HL-60 (cell line): ENCODE results near the gene ANKRD40.

Experiments used
- DNase-seq, 2 experiments: peaks; one replicate each; pipeline ENCODE4 v3.0.0-alpha.2; 2010 to 2020; ENCODE audit warnings: low read depth in 1 of 2, low spot score in 1 of 2
- H3K27ac ChIP-seq: fragments of 250-450 bp; sonication (Bioruptor Pico); replicated peaks from 2 replicates; pipeline ENCODE4 v1.5.1; 2020; ENCODE audit warnings: mild to moderate bottlenecking, moderate library complexity
- H3K27me3 ChIP-seq: fragments of 250-450 bp; sonication (Bioruptor Pico); 2 replicates; pipeline ENCODE4 v1.5.1; 2021; ENCODE audit warnings: mild to moderate bottlenecking, moderate library complexity; ENCODE audit not compliant: insufficient read depth, poor library complexity, severe bottlenecking
- H3K4me3 ChIP-seq: replicated peaks from 2 replicates; pipeline ENCODE4 v1.5.1; 2011; ENCODE audit warnings: mild to moderate bottlenecking, control low read depth, low read length; ENCODE audit not compliant: insufficient read depth
- CTCF ChIP-seq: IDR thresholded peaks from one replicate; pipeline ENCODE4 v1.5.1; 2011; ENCODE audit warnings: low read length, control low read depth, inconsistent platforms; ENCODE audit not compliant: insufficient read depth
- GABPA ChIP-seq: IDR thresholded peaks from 2 replicates; pipeline ENCODE4 v1.6.1; 2012; ENCODE audit warnings: low read depth
- POLR2AphosphoS5 ChIP-seq: IDR thresholded peaks from 2 replicates; pipeline ENCODE4 v1.6.1; 2012; ENCODE audit warnings: low read depth
- SPI1 ChIP-seq: IDR thresholded peaks from 2 replicates; pipeline ENCODE4 v1.6.1; 2012; ENCODE audit warnings: low read depth, mild to moderate bottlenecking, borderline replicate concordance
- TF ChIP-seq, protein P1 (sequence below): IDR thresholded peaks from 2 replicates; pipeline ENCODE4 v1.6.1; 2012; ENCODE audit warnings: low read depth; ENCODE audit not compliant: insufficient replicate concordance

Gene ANKRD40

DNA sequence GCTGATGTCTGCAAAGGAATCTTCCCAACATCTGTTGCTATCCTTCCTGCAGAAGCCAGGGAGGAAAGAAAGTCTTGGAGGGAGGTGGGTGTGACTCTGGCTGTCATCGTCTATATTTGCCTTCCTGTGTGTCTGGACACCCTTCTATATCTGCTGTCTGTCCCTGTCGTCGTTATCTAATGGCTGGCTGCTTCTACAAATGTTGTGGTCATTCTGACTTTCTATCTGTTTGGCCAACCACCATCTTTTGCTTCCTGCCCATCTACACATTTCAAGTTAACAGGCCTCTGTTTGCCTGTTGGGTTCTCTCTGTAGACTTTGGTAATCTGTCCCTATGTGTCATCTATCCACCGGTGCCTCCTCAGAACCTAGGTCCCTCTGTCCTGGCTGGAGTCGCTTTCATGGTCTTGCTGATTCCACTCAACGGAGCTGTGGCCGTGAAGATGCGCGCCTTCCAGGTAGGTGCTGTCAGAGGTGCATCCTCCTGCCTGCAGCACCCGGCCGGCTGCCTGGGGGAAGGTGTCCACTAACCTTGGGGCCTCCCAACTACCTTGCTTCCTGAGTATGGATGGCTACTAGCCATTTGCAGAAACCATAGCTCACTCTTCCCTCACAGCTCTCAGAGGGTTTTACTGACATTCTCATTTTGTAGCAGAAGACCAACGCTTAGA is 42.8 kb downstream of the ANKRD40 start:
- no peak for DNase-seq
- TF ChIP-seq POLR2AphosphoS5 (no peak), GABPA (no peak), CTCF (no peak), SPI1 (no peak)
- TF ChIP-seq, protein P1, sequence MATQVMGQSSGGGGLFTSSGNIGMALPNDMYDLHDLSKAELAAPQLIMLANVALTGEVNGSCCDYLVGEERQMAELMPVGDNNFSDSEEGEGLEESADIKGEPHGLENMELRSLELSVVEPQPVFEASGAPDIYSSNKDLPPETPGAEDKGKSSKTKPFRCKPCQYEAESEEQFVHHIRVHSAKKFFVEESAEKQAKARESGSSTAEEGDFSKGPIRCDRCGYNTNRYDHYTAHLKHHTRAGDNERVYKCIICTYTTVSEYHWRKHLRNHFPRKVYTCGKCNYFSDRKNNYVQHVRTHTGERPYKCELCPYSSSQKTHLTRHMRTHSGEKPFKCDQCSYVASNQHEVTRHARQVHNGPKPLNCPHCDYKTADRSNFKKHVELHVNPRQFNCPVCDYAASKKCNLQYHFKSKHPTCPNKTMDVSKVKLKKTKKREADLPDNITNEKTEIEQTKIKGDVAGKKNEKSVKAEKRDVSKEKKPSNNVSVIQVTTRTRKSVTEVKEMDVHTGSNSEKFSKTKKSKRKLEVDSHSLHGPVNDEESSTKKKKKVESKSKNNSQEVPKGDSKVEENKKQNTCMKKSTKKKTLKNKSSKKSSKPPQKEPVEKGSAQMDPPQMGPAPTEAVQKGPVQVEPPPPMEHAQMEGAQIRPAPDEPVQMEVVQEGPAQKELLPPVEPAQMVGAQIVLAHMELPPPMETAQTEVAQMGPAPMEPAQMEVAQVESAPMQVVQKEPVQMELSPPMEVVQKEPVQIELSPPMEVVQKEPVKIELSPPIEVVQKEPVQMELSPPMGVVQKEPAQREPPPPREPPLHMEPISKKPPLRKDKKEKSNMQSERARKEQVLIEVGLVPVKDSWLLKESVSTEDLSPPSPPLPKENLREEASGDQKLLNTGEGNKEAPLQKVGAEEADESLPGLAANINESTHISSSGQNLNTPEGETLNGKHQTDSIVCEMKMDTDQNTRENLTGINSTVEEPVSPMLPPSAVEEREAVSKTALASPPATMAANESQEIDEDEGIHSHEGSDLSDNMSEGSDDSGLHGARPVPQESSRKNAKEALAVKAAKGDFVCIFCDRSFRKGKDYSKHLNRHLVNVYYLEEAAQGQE: no peak
- H3K4me3 ChIP-seq: no peak overlapping the region
- no peaks in the 10 kb centered on the region for H3K27me3 ChIP-seq
- no peak overlapping the region for H3K27ac ChIP-seq

GRCh38 chr17:50663812-50664374 is 43.8 kb downstream of the ANKRD40 start:
- TF ChIP-seq SPI1: no peak
- TF ChIP-seq GABPA: no peak
- TF ChIP-seq CTCF: no peak
- TF ChIP-seq POLR2AphosphoS5: no peak
- TF ChIP-seq, protein P1: no peak
- H3K27me3 ChIP-seq: no peaks in the 10 kb centered on the region
- no peak overlapping the region for H3K4me3 ChIP-seq
- DNase-seq: no peak
- H3K27ac ChIP-seq: no peak overlapping the region

DNA sequence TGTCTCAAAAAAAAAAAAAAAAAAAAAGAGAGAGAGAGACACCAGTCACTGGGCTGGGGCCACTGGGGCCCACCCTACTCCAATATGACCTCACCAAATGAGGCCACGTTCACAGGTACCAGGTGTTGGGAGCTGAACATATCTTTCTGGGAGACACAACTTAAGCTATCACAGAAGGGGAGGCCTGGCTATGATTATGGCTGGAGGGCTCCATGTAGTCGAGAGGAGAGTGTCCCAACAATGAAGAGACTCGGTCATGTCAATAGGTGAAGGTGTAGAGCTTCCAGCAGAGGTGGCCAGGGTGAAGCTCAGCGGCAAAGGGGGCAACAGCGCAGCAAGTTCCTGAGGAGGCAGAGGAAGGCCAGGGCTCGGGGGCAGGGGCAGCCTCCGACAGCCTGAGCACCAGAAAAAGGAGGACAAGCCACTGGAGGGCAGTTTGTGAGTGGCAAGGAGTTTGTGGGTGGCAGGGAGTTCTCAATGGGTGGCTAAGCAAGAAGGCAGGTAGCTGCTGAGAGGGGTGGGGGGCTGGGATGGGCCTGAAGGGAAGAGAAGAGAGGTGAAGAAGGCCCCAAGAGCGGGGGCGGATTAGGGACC is 45.0 kb downstream of the ANKRD40 start:
- no peak overlapping the region for H3K4me3 ChIP-seq
- DNase-seq: no peak
- no peaks in the 10 kb centered on the region for H3K27me3 ChIP-seq
- no peak overlapping the region for H3K27ac ChIP-seq
- TF ChIP-seq GABPA (no peak), POLR2AphosphoS5 (no peak), SPI1 (no peak), CTCF (no peak)
- TF ChIP-seq, protein P1: no peak
